A549 (cell line): ENCODE results near the gene LTBP3. TPM values are rescaled to one million over a fixed set of nuclear protein-coding genes. Genes with fewer than 3 reads are reported as not detected.

ENCODE experiments used
- ATAC-seq, 2 experiments: fragments of 200-7000 bp in 1 of 2; fragments of >200 bp in 1 of 2; cut with Nextera tagmentation in 1 of 2; cut with Tn5 transposase in 1 of 2; 3 replicates each; pipeline versions ENCODE4 v1.8.0 to v1.9.1; 2018 to 2020; ENCODE audit warnings: mild to moderate bottlenecking in 1 of 2, moderate library complexity in 1 of 2
- CTCF ChIA-PET: fragments of 300-600 bp; sonication (Branson Sonifier 250); formaldehyde crosslinking; extraction: SDS; loops from one replicate; lab custom pipeline; 2021; ENCODE audit warnings: antibody characterized with exemption, inconsistent platforms; lab: Yijun Ruan, JAX
- POLR2A ChIA-PET: fragments of 350-600 bp; formaldehyde crosslinking; extraction: SDS; loops from one replicate; lab custom pipeline; 2021; ENCODE audit warnings: antibody characterized with exemption, inconsistent platforms; lab: Yijun Ruan, JAX
- DNase-seq, 2 experiments: peaks; one replicate each; pipeline versions ENCODE4 v3.0.0 to v3.0.0-alpha.2; 2011 to 2016; ENCODE audit warnings: low read depth in 1 of 2, low spot score in 1 of 2
- FAIRE-seq: peaks from 2 replicates; lab custom pipeline; 2011; peaks lifted over from hg19 to GRCh38; lab: Jason Lieb, UNC
- H3K27ac ChIP-seq, 2 experiments: fragments of >200 bp; sonication (Bioruptor Twin); formaldehyde crosslinking; 3 replicates each; pipeline ENCODE4 v1.5.1; 2016 to 2017
- H3K4me1 ChIP-seq: fragments of >200 bp; sonication (Bioruptor Twin); formaldehyde crosslinking; 3 replicates; pipeline ENCODE4 v1.6.1; 2016
- H3K4me2 ChIP-seq: fragments of >200 bp; sonication (Bioruptor Twin); formaldehyde crosslinking; 3 replicates; pipeline ENCODE4 v1.6.1; 2016
- H3K4me3 ChIP-seq: fragments of >200 bp; sonication (Bioruptor Twin); formaldehyde crosslinking; 3 replicates; pipeline ENCODE4 v1.5.1; 2016
- H3K9me3 ChIP-seq: fragments of >200 bp; sonication (Bioruptor Twin); formaldehyde crosslinking; 3 replicates; pipeline ENCODE4 v1.6.1; 2016
- BHLHE40 ChIP-seq: IDR thresholded peaks from 2 replicates; pipeline ENCODE4 v1.6.1; 2012; ENCODE audit warnings: low read depth, low read length, inconsistent platforms
- CBX8 ChIP-seq: fragments of 200-600 bp; sonication (generic); IDR thresholded peaks from 2 replicates; pipeline ENCODE4 v1.6.1; 2016
- CEBPB ChIP-seq, 2 experiments: fragments of >200 bp in 1 of 2; sonication (Bioruptor Twin) in 1 of 2; formaldehyde crosslinking in 1 of 2; IDR thresholded peaks; 2 replicates each; pipeline ENCODE4 v1.6.1; 2012 to 2016
- CHD2 ChIP-seq: fragments of 150-350 bp; IDR thresholded peaks from 2 replicates; pipeline ENCODE4 v1.6.1; 2014; ENCODE audit warnings: low read length; ENCODE audit not compliant: partially characterized antibody
- EHF ChIP-seq: fragments of 250-450 bp; sonication (Bioruptor Pico); IDR thresholded peaks from 2 replicates; pipeline ENCODE4 v1.5.0; 2020; ENCODE audit warnings: mild to moderate bottlenecking
- ESRRA ChIP-seq: fragments of 150-350 bp; IDR thresholded peaks from 2 replicates; pipeline ENCODE4 v1.6.1; 2014; ENCODE audit warnings: mild to moderate bottlenecking, low read length, borderline replicate concordance
- FOSL2 ChIP-seq, 2 experiments: fragments of 450-650 bp in 1 of 2; fragments of >200 bp in 1 of 2; sonication (Bioruptor Twin) in 1 of 2; formaldehyde crosslinking; IDR thresholded peaks; 2 replicates each; pipeline versions ENCODE4 v1.5.0 to v1.6.1; 2016 to 2020; ENCODE audit warnings: mild to moderate bottlenecking in 1 of 2, moderate library complexity in 1 of 2
- FOXS1 ChIP-seq: fragments of 250-450 bp; sonication (Bioruptor Pico); IDR thresholded peaks from 2 replicates; pipeline ENCODE4 v1.5.0; 2020; ENCODE audit warnings: mild to moderate bottlenecking, moderate library complexity
- GATA3 ChIP-seq: IDR thresholded peaks from 2 replicates; pipeline ENCODE4 v1.6.1; 2012; ENCODE audit warnings: borderline replicate concordance
- HDAC2 ChIP-seq: fragments of 200-600 bp; sonication (generic); IDR thresholded peaks from 2 replicates; pipeline ENCODE4 v1.6.1; 2016
- HMGXB4 ChIP-seq: fragments of 250-450 bp; sonication (Bioruptor Pico); IDR thresholded peaks from 2 replicates; pipeline ENCODE4 v1.5.0; 2021; ENCODE audit warnings: mild to moderate bottlenecking, moderate library complexity, borderline replicate concordance
- HOXA7 ChIP-seq: fragments of 250-450 bp; sonication (Bioruptor Pico); IDR thresholded peaks from 2 replicates; pipeline ENCODE4 v1.5.0; 2020; ENCODE audit warnings: mild to moderate bottlenecking, moderate library complexity
- HOXB13 ChIP-seq: fragments of 250-450 bp; sonication (Bioruptor Pico); IDR thresholded peaks from 2 replicates; pipeline ENCODE4 v1.5.0; 2020; ENCODE audit warnings: low read depth, mild to moderate bottlenecking, moderate library complexity
- JUN ChIP-seq, 2 experiments: fragments of >200 bp; sonication (Bioruptor Twin); formaldehyde crosslinking; IDR thresholded peaks; 2 replicates in 1 of 2; 3 replicates in 1 of 2; pipeline ENCODE4 v1.6.1; 2016 to 2017
- KDM5A ChIP-seq: fragments of 200-600 bp; sonication (generic); IDR thresholded peaks from 2 replicates; pipeline ENCODE4 v1.6.1; 2016; ENCODE audit warnings: antibody characterized with exemption, mild to moderate bottlenecking
- MAX ChIP-seq: IDR thresholded peaks from 2 replicates; pipeline ENCODE4 v1.6.1; 2012
- NPAS2 ChIP-seq: fragments of 250-450 bp; sonication (Bioruptor Pico); IDR thresholded peaks from 2 replicates; pipeline ENCODE4 v1.8.0; 2022; ENCODE audit warnings: mild to moderate bottlenecking, moderate library complexity, borderline replicate concordance
- PBX3 ChIP-seq: IDR thresholded peaks from 2 replicates; pipeline ENCODE4 v1.6.1; 2012
- PHF8 ChIP-seq: fragments of 200-600 bp; sonication (generic); IDR thresholded peaks from 2 replicates; pipeline ENCODE4 v1.6.1; 2016; ENCODE audit warnings: low read depth, mild to moderate bottlenecking, antibody characterized with exemption, moderate library complexity, borderline replicate concordance
- POLR2A ChIP-seq: IDR thresholded peaks from 2 replicates; pipeline ENCODE4 v1.6.1; 2012; ENCODE audit warnings: mild to moderate bottlenecking, low read length
- POLR2AphosphoS2 ChIP-seq: conservative IDR thresholded peaks from 2 replicates; pipeline ENCODE4 v1.6.1; 2012; ENCODE audit warnings: low read length, improper control_type of control experiment, inconsistent platforms
- RCOR1 ChIP-seq: fragments of 150-350 bp; IDR thresholded peaks from 2 replicates; pipeline ENCODE4 v1.6.1; 2014; ENCODE audit warnings: antibody characterized with exemption, low read length, low read depth
- RFX5 ChIP-seq: fragments of 450-650 bp; IDR thresholded peaks from 2 replicates; pipeline ENCODE4 v1.7.1; 2014; ENCODE audit warnings: antibody characterized with exemption, mild to moderate bottlenecking, moderate library complexity
- SREBF2 ChIP-seq: fragments of 450-650 bp; IDR thresholded peaks from 2 replicates; pipeline ENCODE4 v1.6.1; 2014; ENCODE audit warnings: mild to moderate bottlenecking, moderate library complexity
- ZFP36 ChIP-seq: fragments of 450-650 bp; IDR thresholded peaks from 2 replicates; pipeline ENCODE4 v1.6.1; 2014; ENCODE audit warnings: borderline replicate concordance; ENCODE audit not compliant: partially characterized antibody
- ZNF302 ChIP-seq: fragments of 250-450 bp; sonication (Bioruptor Pico); IDR thresholded peaks from 2 replicates; pipeline ENCODE4 v1.9.0; 2021; ENCODE audit warnings: inconsistent platforms, mild to moderate bottlenecking, moderate library complexity
- ZSCAN20 ChIP-seq: fragments of 250-450 bp; sonication (Bioruptor Pico); IDR thresholded peaks from 2 replicates; pipeline ENCODE4 v1.8.0; 2022; ENCODE audit warnings: mild to moderate bottlenecking, moderate library complexity
- WGBS: methylation state at CpG from one replicate; pipeline ENCODE4 v1.1.6; 2017; ENCODE audit errors: missing lambda C conversion rate; 5-methylcytosine and 5-hydroxymethylcytosine counted together
- polyA plus RNA-seq, 4 experiments: library from polyadenylated mRNA; depleted of rRNA in 3 of 4; stranded (reverse); fragments of >200 nt; fragmentation: RNase III in 1 of 4; extraction: RNeasy Plus Mini Kit Qiagen cat#74134 plus additional on column Dnase treatment in 1 of 4; gene quantifications; 2 replicates in 3 of 4; 3 replicates in 1 of 4; pipeline ENCODE4 v1.2.3, GENCODE V29; 2011 to 2017
- TF ChIP-seq, protein P1 (sequence below): fragments of >200 bp; sonication (Bioruptor Twin); formaldehyde crosslinking; IDR thresholded peaks from 3 replicates; pipeline ENCODE4 v1.5.1; 2016
- TF ChIP-seq, protein P2 (sequence below): fragments of >200 bp; sonication (Bioruptor Twin); formaldehyde crosslinking; IDR thresholded peaks from 2 replicates; pipeline ENCODE4 v1.6.1; 2016
- TF ChIP-seq, protein P3 (sequence below): fragments of 250-450 bp; sonication (Bioruptor Pico); IDR thresholded peaks from 2 replicates; pipeline ENCODE4 v1.5.0; 2020; ENCODE audit warnings: low read depth, mild to moderate bottlenecking, moderate library complexity
- TF ChIP-seq, protein P4 (sequence below): fragments of >200 bp; sonication (Bioruptor Twin); formaldehyde crosslinking; IDR thresholded peaks from 3 replicates; pipeline ENCODE4 v1.6.1; 2016

The LTBP3 gene
- polyA plus RNA-seq, 2 of the 4 experiments (the other 2 are of a cell fraction), result 28.6 to 123 TPM

GRCh38 chr11:65503949-65504673, 54.0 kb downstream of the LTBP3 start (continued):
- TF ChIP-seq, protein P1, sequence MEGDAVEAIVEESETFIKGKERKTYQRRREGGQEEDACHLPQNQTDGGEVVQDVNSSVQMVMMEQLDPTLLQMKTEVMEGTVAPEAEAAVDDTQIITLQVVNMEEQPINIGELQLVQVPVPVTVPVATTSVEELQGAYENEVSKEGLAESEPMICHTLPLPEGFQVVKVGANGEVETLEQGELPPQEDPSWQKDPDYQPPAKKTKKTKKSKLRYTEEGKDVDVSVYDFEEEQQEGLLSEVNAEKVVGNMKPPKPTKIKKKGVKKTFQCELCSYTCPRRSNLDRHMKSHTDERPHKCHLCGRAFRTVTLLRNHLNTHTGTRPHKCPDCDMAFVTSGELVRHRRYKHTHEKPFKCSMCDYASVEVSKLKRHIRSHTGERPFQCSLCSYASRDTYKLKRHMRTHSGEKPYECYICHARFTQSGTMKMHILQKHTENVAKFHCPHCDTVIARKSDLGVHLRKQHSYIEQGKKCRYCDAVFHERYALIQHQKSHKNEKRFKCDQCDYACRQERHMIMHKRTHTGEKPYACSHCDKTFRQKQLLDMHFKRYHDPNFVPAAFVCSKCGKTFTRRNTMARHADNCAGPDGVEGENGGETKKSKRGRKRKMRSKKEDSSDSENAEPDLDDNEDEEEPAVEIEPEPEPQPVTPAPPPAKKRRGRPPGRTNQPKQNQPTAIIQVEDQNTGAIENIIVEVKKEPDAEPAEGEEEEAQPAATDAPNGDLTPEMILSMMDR, result no peak
- TF ChIP-seq, protein P2, sequence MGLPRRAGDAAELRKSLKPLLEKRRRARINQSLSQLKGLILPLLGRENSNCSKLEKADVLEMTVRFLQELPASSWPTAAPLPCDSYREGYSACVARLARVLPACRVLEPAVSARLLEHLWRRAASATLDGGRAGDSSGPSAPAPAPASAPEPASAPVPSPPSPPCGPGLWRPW, result no peak
- TF ChIP-seq EHF (CRISPR knock-in tag), result peak; percentile 84
- no peak for TF ChIP-seq CEBPB (IDR thresholded peaks at IDR 0.05)
- no peak for TF ChIP-seq ZSCAN20 (CRISPR knock-in tag)
- no peak for TF ChIP-seq POLR2A
- no peak for TF ChIP-seq KDM5A
- TF ChIP-seq FOSL2 (IDR thresholded peaks at IDR 0.05), result no peak
- TF ChIP-seq FOSL2 (CRISPR knock-in tag; IDR thresholded peaks at IDR 0.05), result peak; percentile 25
- no peak for TF ChIP-seq SREBF2
- TF ChIP-seq, protein P3, sequence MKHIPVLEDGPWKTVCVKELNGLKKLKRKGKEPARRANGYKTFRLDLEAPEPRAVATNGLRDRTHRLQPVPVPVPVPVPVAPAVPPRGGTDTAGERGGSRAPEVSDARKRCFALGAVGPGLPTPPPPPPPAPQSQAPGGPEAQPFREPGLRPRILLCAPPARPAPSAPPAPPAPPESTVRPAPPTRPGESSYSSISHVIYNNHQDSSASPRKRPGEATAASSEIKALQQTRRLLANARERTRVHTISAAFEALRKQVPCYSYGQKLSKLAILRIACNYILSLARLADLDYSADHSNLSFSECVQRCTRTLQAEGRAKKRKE, result peak; percentile 90
- no peak for TF ChIP-seq ZNF302
- no peak; the same call in 1 of the 2 replicates for TF ChIP-seq PBX3
- no peak for TF ChIP-seq CBX8
- no peak for TF ChIP-seq HDAC2
- 0 out of 2 replicates have a peak, but pooled peaks have one; percentile 7 for TF ChIP-seq MAX
- TF ChIP-seq BHLHE40, result no peak
- no peak for TF ChIP-seq FOXS1 (CRISPR knock-in tag)
- TF ChIP-seq HOXA7 (CRISPR knock-in tag), result peak; percentile 98
- TF ChIP-seq NPAS2, result no peak
- no peak for TF ChIP-seq ESRRA
- TF ChIP-seq CHD2, result no peak
- TF ChIP-seq RCOR1, result no peak
- TF ChIP-seq, protein P4, sequence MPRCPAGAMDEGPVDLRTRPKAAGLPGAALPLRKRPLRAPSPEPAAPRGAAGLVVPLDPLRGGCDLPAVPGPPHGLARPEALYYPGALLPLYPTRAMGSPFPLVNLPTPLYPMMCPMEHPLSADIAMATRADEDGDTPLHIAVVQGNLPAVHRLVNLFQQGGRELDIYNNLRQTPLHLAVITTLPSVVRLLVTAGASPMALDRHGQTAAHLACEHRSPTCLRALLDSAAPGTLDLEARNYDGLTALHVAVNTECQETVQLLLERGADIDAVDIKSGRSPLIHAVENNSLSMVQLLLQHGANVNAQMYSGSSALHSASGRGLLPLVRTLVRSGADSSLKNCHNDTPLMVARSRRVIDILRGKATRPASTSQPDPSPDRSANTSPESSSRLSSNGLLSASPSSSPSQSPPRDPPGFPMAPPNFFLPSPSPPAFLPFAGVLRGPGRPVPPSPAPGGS, result peak; percentile 37; the same call in 1 of the 3 replicates
- no peak for TF ChIP-seq HOXB13 (CRISPR knock-in tag)

DNA sequence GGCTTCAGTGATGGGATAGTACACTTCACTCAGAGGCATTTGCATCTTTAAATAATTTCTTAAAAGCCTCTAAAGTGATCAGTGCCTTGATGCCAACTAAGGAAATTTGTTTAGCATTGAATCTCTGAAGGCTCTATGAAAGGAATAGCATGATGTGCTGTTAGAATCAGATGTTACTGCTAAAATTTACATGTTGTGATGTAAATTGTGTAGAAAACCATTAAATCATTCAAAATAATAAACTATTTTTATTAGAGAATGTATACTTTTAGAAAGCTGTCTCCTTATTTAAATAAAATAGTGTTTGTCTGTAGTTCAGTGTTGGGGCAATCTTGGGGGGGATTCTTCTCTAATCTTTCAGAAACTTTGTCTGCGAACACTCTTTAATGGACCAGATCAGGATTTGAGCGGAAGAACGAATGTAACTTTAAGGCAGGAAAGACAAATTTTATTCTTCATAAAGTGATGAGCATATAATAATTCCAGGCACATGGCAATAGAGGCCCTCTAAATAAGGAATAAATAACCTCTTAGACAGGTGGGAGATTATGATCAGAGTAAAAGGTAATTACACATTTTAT, 54.7 kb downstream of the LTBP3 start:
- WGBS, result 2% methylated on average over 3 of the region's 3 CpGs
- FAIRE-seq, result no peak
- Histone ChIP-seq H3K9me3 (no peaks in the 10 kb centered on the region), H3K4me3 (peak overlapping the region; percentile 90), H3K27ac (peak overlapping the region; percentile 89 to 100), H3K4me1 (peaks cover 15% of the 10 kb centered on the region), H3K4me2 (peak overlapping the region; percentile 84)
- ChIA-PET POLR2A (interaction anchor here (0.6 to 26.7 kb wide), 8 partner anchors 14 to 1871 kb away, joined by 3 to 1006 read pairs (median 202); partner anchors contain the start of genes NEAT1 and TIGD3), CTCF (interaction anchor here (2.6 to 30.0 kb wide), 3 partner anchors 17 to 86 kb away, joined by 8 to 947 read pairs (median 159); no protein-coding TSS in a partner anchor)
- no peak for ATAC-seq
- no peak for DNase-seq
- peak; percentile 84 for TF ChIP-seq HMGXB4 (CRISPR knock-in tag)
- TF ChIP-seq GATA3, result 0 out of 2 replicates have a peak, but pooled peaks have one; percentile 9
- TF ChIP-seq POLR2AphosphoS2, result no peak
- TF ChIP-seq ESRRA, result no peak
- TF ChIP-seq CHD2, result no peak
- no peak for TF ChIP-seq ZFP36
- no peak for TF ChIP-seq EHF (CRISPR knock-in tag)
- peak in 1 of 2 experiments; percentile 50; a peak in 1 of 5 replicates for TF ChIP-seq JUN (IDR thresholded peaks at IDR 0.05)
- no peak for TF ChIP-seq CEBPB (IDR thresholded peaks at IDR 0.05)
- 0 out of 2 replicates have a peak, but pooled peaks have one; percentile 12 for TF ChIP-seq MAX
- TF ChIP-seq RFX5, result no peak
- TF ChIP-seq PHF8, result peak; percentile 19; the same call in 1 of the 2 replicates
- TF ChIP-seq HOXA7 (CRISPR knock-in tag), result peak; percentile 88; the same call in 1 of the 2 replicates
